Heart left ventricle (tissue), 16 donors: ENCODE results near the gene NFATC2. TPM values are rescaled to one million over a fixed set of nuclear protein-coding genes. Genes with fewer than 3 reads are reported as not detected.

Experiments used
- ATAC-seq, 4 donors: fragments of 200-7000 bp; cut with Tn5 transposase; one replicate each; pipeline ENCODE4 v1.9.1; 2020 to 2022; ENCODE audit warnings: moderate library complexity in 4 of 4, mild to moderate bottlenecking in 3 of 4, moderate number of reproducible peaks in 1 of 4
- DNase-seq, 5 donors: peaks; one replicate each; pipeline ENCODE4 v3.0.0-alpha.2; 2020
- H3K27ac ChIP-seq, 12 donors: fragments of 200-600 bp; sonication (generic) in 4 of 12; one replicate each; pipeline versions ENCODE4 v1.5.0 to v1.8.0; 2016 to 2022; ENCODE audit warnings: mild to moderate bottlenecking in 2 of 12
- H3K27me3 ChIP-seq, 9 donors: fragments of 200-600 bp; sonication (generic) in 2 of 9; one replicate each; pipeline versions ENCODE4 v1.5.1 to v1.8.0; 2016 to 2022; ENCODE audit warnings: mild to moderate bottlenecking in 3 of 9
- H3K36me3 ChIP-seq, 9 donors: fragments of 200-600 bp; sonication (generic) in 2 of 9; one replicate each; pipeline versions ENCODE4 v1.5.0 to v1.8.0; 2018 to 2022; ENCODE audit warnings: mild to moderate bottlenecking in 2 of 9
- H3K4me1 ChIP-seq, 12 donors: fragments of 200-600 bp; sonication (generic) in 4 of 12; one replicate each; pipeline versions ENCODE4 v1.5.0 to v1.8.0; 2016 to 2022; ENCODE audit warnings: mild to moderate bottlenecking in 3 of 12
- H3K4me3 ChIP-seq, 12 donors: fragments of 200-600 bp; sonication (generic) in 4 of 12; one replicate each; pipeline versions ENCODE4 v1.5.0 to v1.8.0; 2017 to 2022; ENCODE audit warnings: mild to moderate bottlenecking in 9 of 12, moderate library complexity in 4 of 12
- H3K9me3 ChIP-seq, 12 donors: fragments of 200-600 bp; sonication (generic) in 4 of 12; one replicate each; pipeline versions ENCODE4 v1.5.0 to v1.8.0; 2016 to 2022; ENCODE audit warnings: mild to moderate bottlenecking in 1 of 12
- POLR2A ChIP-seq, 2 donors: fragments of 450-650 bp; IDR thresholded peaks; one replicate each; pipeline ENCODE4 v1.6.1; 2017; ENCODE audit warnings: antibody characterized with exemption in 2 of 2, mild to moderate bottlenecking in 2 of 2, moderate library complexity in 2 of 2
- WGBS, 4 donors: extraction: QIAGEN DNeasy Blood & Tissue Kit in 2 of 4; methylation state at CpG; one replicate each; pipeline versions ENCODE4 v1.1.5 to v1.1.7; 2013 to 2018; 5-methylcytosine and 5-hydroxymethylcytosine counted together
- intact Hi-C, 10 donors: fragments of 100-400 bp; cut with DNase I; formaldehyde crosslinking; loops; one replicate each; pipeline versions ENCODE4 v1.11.1 to v1.14.2; 2022
- polyA plus RNA-seq, 2 donors: library from polyadenylated mRNA; stranded (reverse); fragments of 200-250 nt; gene quantifications; one replicate each; pipeline ENCODE4 v1.2.3, GENCODE V29; 2013
- total RNA-seq, 9 donors: library from RNA; depleted of rRNA in 2 of 9; stranded (reverse); fragments of >200 nt in 2 of 9; fragmentation: NEBNext Ultra II Directional in 3 of 9; extraction: Animal tissue kit (Norgen Biotek cat#: 25700) in 3 of 9; gene quantifications; one replicate each; pipeline versions ENCODE4 v1.1.0 to v1.2.4, GENCODE V29; 2016 to 2023
- TF ChIP-seq, protein P1 (sequence below), 12 donors: fragments of 200-600 bp; sonication (generic) in 4 of 12; IDR thresholded peaks; one replicate each; pipeline versions ENCODE4 v1.5.0 to v1.8.0; 2018 to 2022; ENCODE audit warnings: antibody characterized with exemption in 12 of 12, mild to moderate bottlenecking in 5 of 12
- donor health status: ischemic (EF 13 %, LVEDD 7.1; RV severe dilation, severe dysfunction).
- donor health status: healthy with polysubstance abuse.
- donor health status: DM: no; HTN: yes; CAD: no.
- donor health status: DM: no; HTN: no; CAD: no.
- donor health status: ischemic (EF 25% LVEDD 6.9; RV normal size, moderate dysfunction).
- donor health status: ischemic (EF 25% LVEDD 5.7; RV mildly dilated, moderate dysfunction).
- donor health status: healthy.
- donor health status: DM: yes; HTN: yes; CAD: no.
- donor health status: ischemic (EF 35%, LVEDD 5.7; RV mildly dilated, moderate dysfunction).
- donor health status: nonischemic (EF 11% LVEDD 7.7; RV severe dilation, severe dysfunction).
- donor health status: DM: yes; HTN: yes; CAD: no.
- donor health status: PGD.
- donor health status: ischemic (EF 29% LVEDD 5.4; RV normal size, mild dysfunction).
- donor health status: nonischemic (EF 23%, LVEDD 6.1; RV moderate dilation, normal function).

NFATC2 gene
- total and polyA plus RNA-seq, 11 donors = 0.76 to 7.6 (median 3.2) TPM

DNA sequence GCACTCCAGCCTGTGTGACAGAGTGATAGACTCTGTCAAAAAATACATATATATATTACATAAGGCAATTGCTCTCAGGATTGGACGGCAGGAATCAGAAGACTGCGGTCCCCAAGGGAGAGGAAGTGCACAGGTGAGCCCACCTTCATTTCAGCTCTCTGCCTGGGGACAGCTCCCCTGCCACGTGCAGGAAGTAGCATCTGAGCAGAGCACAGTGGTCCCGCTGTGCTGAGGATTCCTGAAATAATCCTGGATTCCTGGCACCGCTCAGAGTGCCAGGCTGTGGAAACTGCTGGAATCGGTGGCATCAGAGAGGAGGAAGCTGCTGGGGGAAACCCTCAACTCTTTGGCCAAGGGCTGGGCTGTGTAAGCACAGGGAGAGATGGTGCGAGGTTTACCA lies 27.7 kb downstream of the NFATC2 start:
- DNase-seq (no peak), ATAC-seq (no peak)
- intact Hi-C loops = no loop called here
- Histone ChIP-seq H3K27me3 (no peaks in the 10 kb centered on the region), H3K36me3 (peaks cover 0 to 36% (median 8%) of the 10 kb centered on the region in 9 donors), H3K27ac (no peak overlapping the region), H3K9me3 (no peaks in the 10 kb centered on the region), H3K4me3 (no peak overlapping the region), H3K4me1 (peaks cover 0 to 26% (median 0%) of the 10 kb centered on the region in 12 donors)
- WGBS, 4 donors = 89 to 98% (median 93%) methylated on average over 7 of the region's 7 CpGs
- TF ChIP-seq, protein P1, sequence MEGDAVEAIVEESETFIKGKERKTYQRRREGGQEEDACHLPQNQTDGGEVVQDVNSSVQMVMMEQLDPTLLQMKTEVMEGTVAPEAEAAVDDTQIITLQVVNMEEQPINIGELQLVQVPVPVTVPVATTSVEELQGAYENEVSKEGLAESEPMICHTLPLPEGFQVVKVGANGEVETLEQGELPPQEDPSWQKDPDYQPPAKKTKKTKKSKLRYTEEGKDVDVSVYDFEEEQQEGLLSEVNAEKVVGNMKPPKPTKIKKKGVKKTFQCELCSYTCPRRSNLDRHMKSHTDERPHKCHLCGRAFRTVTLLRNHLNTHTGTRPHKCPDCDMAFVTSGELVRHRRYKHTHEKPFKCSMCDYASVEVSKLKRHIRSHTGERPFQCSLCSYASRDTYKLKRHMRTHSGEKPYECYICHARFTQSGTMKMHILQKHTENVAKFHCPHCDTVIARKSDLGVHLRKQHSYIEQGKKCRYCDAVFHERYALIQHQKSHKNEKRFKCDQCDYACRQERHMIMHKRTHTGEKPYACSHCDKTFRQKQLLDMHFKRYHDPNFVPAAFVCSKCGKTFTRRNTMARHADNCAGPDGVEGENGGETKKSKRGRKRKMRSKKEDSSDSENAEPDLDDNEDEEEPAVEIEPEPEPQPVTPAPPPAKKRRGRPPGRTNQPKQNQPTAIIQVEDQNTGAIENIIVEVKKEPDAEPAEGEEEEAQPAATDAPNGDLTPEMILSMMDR (IDR thresholded peaks at IDR 0.05) = no peak
- TF ChIP-seq POLR2A (IDR thresholded peaks at IDR 0.05) = no peak

DNA sequence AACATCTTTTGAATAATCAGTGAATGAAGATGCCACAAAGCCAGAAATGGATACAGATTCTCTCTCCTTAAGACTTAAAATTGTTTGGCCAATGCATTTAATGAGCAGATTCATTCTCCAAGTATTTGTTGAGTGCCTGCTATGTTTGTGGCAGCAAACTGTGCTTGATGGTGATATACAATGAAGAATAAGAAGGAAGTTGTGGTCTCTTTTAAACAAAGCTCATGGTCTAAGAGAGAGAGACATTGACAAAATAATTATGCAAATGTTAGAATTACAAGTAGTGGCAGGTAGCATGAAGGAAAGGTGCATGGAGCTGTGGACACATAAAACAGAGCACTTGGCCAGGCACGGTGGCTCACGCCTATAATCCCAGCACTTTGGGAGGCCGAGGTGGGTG lies 28.3 kb downstream of the NFATC2 start:
- H3K4me1 ChIP-seq = peaks cover 0 to 26% (median 0%) of the 10 kb centered on the region in 12 donors
- H3K27ac ChIP-seq = no peak overlapping the region
- no peaks in the 10 kb centered on the region for H3K9me3 ChIP-seq
- TF ChIP-seq, protein P1 (IDR thresholded peaks at IDR 0.05) = no peak
- no peak for TF ChIP-seq POLR2A (IDR thresholded peaks at IDR 0.05)
- intact Hi-C loops = no loop called here
- ATAC-seq (no peak), DNase-seq (no peak)
- H3K4me3 ChIP-seq = no peak overlapping the region
- 94 to 99% (median 97%) methylated on average over 3 of the region's 3 CpGs for WGBS, 4 donors
- H3K36me3 ChIP-seq = peaks cover 0 to 39% (median 8%) of the 10 kb centered on the region in 9 donors
- no peaks in the 10 kb centered on the region for H3K27me3 ChIP-seq

DNA sequence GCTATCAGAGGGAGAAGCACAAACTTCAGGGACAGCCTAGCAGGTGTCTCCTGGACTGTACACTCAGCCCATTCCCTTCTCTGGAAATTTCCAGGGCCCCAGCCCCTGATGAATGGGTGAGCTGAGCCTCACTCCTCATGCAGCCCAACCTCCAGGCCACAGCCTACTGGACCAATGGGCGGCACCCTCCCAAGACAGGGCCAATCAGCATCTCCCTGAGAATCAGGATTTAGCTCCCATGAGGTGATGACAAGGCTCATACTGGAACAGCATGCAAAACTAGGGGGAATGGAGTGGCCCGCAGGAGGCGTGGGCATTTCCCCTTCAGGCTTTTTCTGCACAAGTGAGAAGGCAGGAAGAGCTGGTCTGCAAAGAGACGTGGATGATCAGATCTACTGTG lies 29.0 kb downstream of the NFATC2 start:
- ATAC-seq (no peak), DNase-seq (no peak)
- H3K27me3 ChIP-seq = no peaks in the 10 kb centered on the region
- intact Hi-C loops = no loop called here
- no peak overlapping the region for H3K27ac ChIP-seq
- no peaks in the 10 kb centered on the region for H3K9me3 ChIP-seq
- peaks cover 0 to 26% (median 0%) of the 10 kb centered on the region in 12 donors for H3K4me1 ChIP-seq
- WGBS, 4 donors = 87 to 97% (median 94%) methylated on average over 3 to 4 of the region's 4 CpGs
- peaks cover 0 to 39% (median 8%) of the 10 kb centered on the region in 9 donors for H3K36me3 ChIP-seq
- no peak for TF ChIP-seq POLR2A (IDR thresholded peaks at IDR 0.05)
- TF ChIP-seq, protein P1 (IDR thresholded peaks at IDR 0.05) = no peak
- H3K4me3 ChIP-seq = no peak overlapping the region

DNA sequence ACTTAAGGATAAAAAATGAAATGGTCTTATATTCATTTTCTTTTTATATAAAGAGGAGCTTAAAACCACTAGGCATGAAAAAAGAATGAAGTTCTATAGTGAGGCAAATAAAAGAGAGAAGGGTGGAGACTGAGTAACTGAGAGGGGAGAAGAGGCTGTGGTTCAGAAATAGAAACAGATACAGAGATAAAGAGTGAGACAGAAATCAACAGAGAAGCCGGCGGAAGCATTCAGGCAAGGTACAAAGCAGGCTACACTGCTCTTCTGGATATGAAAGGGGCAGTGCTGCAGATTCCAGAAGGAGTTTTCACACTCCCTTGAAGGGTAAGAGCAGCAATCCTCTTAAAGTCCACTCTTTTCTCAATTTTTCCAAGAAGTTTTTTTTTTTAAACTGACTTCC lies 29.9 kb downstream of the NFATC2 start:
- 32 to 51% (median 45%) methylated on average over 2 of the region's 2 CpGs for WGBS, 4 donors
- no peak overlapping the region for H3K4me3 ChIP-seq
- H3K36me3 ChIP-seq = peaks cover 0 to 37% (median 8%) of the 10 kb centered on the region in 9 donors
- H3K4me1 ChIP-seq = peaks cover 0 to 26% (median under 1%) of the 10 kb centered on the region in 12 donors
- intact Hi-C loops = no loop called here
- no peak for ATAC-seq
- peak overlapping the region in 1 of 12 donors; percentile 30 for H3K27ac ChIP-seq
- TF ChIP-seq, protein P1 (IDR thresholded peaks at IDR 0.05) = no peak
- no peak for TF ChIP-seq POLR2A (IDR thresholded peaks at IDR 0.05)
- DNase-seq = no peak
- no peaks in the 10 kb centered on the region for H3K9me3 ChIP-seq
- H3K27me3 ChIP-seq = no peaks in the 10 kb centered on the region
